Prostate gland (tissue), 2 donors: ENCODE results near the gene MAP2K7.

Source experiments
- POLR2A ChIP-seq: fragments of 450-650 bp; IDR thresholded peaks from one replicate; pipeline ENCODE4 v1.6.1; 2016; ENCODE audit warnings: antibody characterized with exemption, mild to moderate bottlenecking
- TF ChIP-seq, protein P1 (sequence below), 4 experiments: fragments of 200-600 bp in 2 of 4; fragments of 450-650 bp in 2 of 4; sonication (generic) in 2 of 4; IDR thresholded peaks; 1 replicate in 3 of 4; 2 replicates in 1 of 4; pipeline ENCODE4 v1.5.1; 2016 to 2019; ENCODE audit warnings: antibody characterized with exemption in 4 of 4, mild to moderate bottlenecking in 2 of 4, moderate library complexity in 2 of 4

DNA sequence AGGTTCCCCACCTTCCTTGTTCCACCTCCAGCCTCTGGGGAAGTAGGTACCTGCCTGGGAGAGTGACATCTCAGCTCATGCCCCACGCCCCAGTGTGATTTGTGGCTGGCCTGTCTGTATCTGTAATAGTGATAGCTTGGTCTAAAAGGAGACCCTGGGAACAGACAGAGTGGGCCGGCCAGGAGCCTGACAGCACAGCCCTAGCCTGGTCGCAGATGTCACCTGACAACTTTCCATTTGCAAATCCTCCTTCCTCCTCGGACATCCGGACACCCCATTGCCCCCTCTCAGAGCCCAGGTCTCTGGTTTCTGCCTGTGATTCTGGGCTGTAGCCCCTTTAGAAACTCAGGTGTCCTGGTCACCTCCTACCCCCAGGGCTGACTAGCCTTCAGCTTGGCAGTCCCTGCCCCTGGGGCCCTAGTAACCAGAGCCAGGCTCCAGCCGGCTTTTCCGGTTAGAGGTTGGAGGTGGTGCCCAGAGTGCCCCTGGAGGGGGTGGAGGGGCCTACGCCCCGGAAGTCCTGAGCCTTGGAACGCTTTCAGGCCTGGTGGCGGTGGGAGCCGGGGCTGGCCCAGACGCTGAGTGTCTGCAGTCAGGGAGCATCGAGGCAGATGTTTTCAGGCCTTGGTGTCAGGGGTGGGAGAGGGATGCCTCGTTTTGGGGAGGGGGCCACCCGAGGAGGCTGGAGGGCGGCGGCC is 8.9 kb upstream of the MAP2K7 start:
- TF ChIP-seq, protein P1, sequence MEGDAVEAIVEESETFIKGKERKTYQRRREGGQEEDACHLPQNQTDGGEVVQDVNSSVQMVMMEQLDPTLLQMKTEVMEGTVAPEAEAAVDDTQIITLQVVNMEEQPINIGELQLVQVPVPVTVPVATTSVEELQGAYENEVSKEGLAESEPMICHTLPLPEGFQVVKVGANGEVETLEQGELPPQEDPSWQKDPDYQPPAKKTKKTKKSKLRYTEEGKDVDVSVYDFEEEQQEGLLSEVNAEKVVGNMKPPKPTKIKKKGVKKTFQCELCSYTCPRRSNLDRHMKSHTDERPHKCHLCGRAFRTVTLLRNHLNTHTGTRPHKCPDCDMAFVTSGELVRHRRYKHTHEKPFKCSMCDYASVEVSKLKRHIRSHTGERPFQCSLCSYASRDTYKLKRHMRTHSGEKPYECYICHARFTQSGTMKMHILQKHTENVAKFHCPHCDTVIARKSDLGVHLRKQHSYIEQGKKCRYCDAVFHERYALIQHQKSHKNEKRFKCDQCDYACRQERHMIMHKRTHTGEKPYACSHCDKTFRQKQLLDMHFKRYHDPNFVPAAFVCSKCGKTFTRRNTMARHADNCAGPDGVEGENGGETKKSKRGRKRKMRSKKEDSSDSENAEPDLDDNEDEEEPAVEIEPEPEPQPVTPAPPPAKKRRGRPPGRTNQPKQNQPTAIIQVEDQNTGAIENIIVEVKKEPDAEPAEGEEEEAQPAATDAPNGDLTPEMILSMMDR (IDR thresholded peaks at IDR 0.05) = peak in 2 of 4 experiments; percentile 20 to 21
- TF ChIP-seq POLR2A = no peak
